ENCODE data around the gene GPR45. TPM values are rescaled to one million over a fixed set of nuclear protein-coding genes. Genes with fewer than 3 reads are reported as not detected.

GPR45 gene
- total RNA-seq, 1 experiment from 2014 or later = not detected

DNA sequence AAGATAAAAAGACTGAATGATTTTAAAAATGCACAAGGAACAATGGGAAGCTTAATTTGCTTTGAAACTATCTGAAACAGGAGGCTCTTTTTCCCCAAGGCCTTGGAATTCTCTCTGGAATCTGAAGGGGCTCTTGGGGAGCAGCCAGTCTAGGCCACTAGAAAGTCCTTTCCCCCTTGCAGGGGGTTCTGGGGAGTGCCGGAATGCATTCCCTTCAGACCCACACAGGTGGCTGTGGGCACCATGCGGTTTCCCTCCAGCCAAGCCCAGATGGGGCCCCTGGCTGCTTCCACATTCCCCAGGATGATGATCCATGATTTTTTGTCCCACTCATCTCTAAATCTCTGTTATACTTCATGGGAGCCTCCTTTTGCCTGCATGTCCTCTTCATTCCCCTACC, 10.7 kb downstream of the GPR45 start:
- DNase-seq (ENCODE audit: low read depth) = peak; percentile 79

- DNase-seq (ENCODE audit: low read depth) = no peak
Measured at GRCh38 chr2:105254531-105255210, 13.1 kb downstream of the GPR45 start.

DNA sequence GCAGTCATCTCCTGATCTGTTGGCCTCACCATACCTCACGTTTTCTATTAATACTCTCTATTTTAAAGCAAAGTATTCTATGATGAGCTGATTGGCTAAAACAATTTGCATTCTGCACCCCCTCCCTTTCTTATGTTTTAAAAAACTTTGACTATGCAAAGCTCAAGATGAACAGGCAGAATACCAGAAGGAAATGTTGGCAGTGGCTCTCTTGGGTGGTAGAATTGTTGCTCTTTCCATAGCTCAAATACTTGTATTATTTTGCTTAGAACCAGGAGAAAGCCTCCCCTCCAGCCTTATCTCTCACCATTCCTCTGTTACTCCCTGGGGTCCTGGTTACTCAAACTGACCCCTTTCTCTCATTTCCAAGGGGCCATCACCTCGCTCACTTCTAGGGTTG, 14.4 kb downstream of the GPR45 start:
- no peak for DNase-seq (ENCODE audit: low read depth)

GRCh38 chr2:105256431-105257047, 15.0 kb downstream of the GPR45 start:
- peak; percentile 64 for DNase-seq (ENCODE audit: low read depth)

- peak; percentile 60 for DNase-seq (ENCODE audit: low read depth)
Measured at GRCh38 chr2:105257981-105258380, 16.4 kb downstream of the GPR45 start.

DNA sequence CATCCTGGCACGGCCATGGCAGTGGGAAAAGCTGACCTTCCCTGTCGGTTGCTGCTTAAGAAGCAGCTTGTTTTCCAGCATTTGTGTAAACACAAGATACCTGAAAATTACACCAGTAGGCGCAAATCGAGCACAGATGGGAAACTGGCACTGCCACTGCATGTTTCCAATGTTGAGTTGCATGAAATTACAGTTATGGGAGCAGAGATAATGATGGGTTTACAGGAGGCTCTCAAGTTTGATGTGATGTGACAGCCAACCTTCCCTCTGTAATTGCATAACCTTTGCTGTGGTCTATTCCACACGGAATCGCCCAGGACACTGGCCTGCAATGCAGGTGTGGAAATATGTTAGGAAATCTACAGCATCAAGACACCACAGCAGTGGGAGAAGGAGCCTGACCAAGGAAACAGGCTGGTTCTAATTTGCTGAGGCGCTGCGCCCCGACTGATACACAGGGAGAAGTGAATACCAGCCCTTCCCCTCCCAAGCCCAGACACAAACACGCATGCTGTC, 17.4 kb downstream of the GPR45 start:
- no peak for DNase-seq (ENCODE audit: low read depth)

DNA sequence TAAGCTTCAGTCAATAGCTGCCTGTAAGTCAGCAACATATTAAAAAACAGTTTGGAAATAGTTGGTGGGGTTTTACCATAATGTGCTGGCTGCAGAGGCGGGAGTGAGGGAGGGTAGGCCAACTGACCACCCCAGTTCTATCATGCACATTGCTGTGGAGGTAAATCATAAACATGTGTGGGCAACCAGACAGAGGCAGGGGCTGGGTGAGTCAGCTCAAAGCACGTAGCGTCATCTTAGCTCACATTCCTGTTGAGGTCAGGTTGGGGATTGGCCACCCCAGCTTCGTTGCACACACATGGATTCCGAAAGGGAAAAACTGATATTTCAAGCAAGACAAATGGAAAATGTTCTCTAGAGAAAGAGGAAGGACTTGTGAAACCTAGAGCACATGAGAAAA, 19.5 kb downstream of the GPR45 start:
- peak; percentile 94 for DNase-seq (ENCODE audit: low read depth)

DNA sequence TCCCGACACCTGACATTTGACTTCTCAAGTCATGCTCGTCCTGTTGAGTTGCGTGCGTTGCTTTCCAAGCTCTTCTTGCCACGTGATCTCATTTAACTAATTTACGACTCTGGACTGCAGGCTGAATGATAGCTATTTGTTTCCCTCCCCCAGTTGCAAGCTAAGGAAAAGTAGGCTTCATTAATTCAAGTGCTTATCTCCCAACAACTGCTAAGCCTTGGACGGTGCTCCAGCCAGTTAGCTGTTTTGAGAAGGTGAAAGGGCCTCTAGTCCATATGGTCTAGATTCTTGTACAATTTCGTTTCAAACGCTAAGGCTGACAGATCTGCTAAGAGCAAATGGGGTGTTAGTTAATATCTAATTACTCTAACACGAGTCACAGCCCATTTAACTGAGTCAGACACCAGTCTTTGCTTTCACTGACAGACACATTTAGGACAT, 21.1 kb downstream of the GPR45 start:
- no peak for DNase-seq (ENCODE audit: low read depth)

DNA sequence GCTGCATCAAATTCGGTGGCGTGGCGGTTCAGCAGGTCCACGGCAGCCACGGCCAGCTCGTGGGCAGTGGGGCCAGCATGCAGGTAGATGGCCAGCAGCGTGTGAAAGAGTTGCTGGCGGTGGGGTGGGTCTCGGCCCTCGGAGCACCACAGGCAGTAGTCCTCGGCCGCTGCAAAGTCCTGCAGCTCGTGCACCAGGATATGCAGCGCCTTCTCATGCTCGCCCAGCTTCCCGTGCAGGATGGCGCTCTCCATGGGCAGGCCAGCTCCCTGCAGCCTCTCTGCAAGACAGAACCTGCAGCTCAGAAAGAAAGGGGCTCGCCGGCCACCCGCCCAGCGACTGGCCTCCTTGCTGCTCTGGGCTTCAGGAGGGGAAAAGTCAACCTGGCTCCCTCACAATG, 27.9 kb downstream of the GPR45 start:
- DNase-seq (ENCODE audit: low read depth) = no peak

DNA sequence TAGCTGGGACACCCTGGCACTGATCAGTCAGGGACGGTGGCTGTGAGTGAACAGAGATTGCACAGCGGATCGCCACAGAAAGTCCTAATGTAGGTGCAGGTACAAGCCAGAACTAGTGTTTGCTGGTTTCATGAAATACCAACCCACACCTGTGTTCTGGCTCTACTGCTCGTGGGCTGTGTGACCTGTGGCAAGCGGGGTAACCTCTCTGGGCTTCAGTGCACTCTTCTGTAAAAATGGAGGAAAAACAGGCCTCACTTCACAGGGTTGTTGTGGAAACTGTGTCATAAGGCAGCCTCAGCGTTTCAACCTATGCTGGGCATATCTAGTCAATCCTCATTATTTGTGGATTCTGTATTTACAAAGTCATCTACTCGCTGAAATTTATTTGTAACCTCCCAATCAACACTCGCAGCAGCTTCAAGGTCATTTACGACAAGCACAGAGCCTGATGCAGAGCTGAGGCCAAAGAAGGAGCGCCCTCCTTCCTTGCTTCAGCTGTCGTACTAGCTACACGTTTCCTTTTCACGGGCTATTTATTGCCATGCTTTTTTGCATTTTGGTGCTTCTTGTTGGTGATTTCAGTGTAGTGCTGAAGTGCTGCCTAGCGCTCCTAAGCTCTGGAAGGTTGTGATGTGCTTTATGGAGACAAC, 30.0 kb downstream of the GPR45 start:
- DNase-seq (ENCODE audit: low read depth) = no peak

DNA sequence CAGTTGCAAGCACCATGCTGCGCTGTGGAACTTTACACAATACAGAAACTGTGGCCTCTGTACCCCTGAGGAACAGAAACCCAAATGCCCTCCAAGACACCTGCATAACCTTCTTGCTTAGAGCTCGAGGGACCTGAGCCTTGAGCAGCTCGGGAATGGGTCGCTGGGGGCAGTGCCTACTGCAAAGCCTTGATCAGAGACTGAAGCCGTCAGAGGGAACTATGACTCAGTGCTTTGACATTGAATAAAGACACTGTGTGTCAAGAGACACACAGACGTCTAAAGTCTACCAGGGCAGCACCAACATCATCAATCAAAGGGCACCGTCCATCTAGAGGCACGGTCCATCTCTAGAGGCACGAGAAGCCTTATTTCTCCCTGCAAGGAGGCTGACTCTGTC, 30.6 kb downstream of the GPR45 start:
- no peak for DNase-seq (ENCODE audit: low read depth)

DNA sequence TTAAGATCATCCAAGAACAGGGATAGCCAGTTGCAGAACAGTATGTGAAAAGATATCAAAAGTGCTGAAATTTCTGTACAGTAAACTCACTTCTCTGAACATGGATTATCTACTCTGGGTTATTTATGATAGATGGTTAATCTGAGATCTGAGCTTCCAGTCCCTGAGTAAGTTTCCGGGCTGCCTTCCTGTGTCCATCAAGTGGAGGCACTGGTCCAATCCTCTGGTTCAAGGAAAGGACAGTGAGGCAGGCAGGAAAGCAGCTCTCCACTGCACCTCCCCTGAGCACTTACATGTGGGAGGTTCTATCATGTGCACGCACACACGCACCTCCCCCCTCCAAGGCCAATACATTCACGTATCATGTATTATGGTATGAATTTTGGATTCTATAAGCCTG, 32.5 kb downstream of the GPR45 start:
- no peak for DNase-seq (ENCODE audit: low read depth)

DNA sequence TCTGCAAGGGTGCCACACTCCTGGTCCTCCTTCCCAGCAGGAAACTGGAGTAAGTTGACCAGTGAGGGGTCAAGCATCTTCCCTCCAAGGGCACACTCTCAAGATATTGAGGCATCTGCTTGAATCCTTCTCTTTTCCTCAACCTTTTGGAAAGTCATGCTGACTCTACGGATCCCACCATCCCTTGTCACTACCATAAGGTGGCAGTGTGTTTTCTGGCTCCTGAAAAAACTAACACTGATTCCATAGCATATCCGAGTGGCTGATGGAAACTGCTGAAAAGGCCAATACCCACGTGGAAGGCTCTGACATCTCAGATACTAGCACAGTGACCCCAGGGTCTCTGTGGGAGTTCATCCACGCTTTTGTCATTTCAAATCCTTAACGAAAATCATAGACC, 37.1 kb downstream of the GPR45 start:
- no peak for DNase-seq (ENCODE audit: low read depth)

DNA sequence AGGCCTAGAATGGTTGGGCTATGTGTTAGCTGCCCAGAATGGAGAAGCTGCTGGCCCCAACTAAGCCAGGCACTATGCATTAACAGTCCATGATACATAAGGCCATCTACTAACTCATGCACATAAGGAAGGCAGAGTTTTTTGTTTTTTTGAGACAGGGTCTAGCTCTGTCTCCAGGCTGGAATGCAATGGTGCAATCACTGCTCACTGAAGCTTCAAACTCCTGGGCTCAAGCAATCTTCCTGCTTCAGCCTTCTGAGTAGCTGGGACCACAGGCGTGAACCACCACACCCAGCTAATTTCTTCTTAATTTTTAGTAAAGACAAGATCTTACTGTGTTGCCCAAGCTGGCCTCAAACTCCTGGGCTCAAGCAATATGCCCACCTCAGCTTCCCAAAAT, 37.6 kb downstream of the GPR45 start:
- DNase-seq (ENCODE audit: low read depth) = no peak

DNA sequence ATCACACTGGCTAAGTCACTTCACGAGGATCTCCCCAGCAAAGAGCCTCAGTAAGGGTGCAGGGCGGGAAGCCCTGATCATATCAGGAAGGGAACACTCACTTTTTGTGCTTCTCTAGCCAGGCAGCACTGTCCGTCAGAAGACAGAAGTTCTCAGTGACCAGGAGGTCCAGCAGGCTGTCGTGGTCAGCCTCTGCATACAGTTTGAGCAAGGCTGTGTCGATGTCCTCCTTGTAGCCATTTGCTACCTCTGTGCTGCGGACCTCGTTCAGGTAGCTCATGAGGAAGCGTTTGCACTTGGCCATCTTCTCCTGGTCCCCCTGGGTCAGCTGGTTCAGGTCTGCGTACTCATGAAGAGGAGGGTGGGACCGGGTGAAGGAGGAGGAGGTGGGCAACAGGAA, 38.7 kb downstream of the GPR45 start:
- no peak for DNase-seq (ENCODE audit: low read depth)

DNA sequence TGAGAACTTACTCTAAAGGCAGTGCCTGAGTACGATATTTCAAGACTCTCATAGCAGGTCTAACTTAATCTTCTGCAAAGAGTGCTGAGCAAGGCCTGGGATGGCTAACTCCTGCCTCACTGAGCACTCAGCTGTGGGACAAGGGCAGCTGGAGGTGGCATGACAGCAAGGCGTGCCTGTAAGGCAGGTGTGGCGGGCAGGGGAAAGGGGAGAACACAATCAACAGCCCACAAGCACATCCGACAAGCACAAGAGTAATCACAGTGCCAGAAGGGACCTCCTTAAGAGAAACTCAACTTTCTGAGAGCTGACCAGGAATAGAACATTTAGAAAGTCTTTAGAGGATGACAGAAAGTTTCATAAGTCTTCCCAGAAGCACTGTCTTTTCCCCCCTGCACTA, 42.0 kb downstream of the GPR45 start:
- no peak for DNase-seq (ENCODE audit: low read depth)

DNA sequence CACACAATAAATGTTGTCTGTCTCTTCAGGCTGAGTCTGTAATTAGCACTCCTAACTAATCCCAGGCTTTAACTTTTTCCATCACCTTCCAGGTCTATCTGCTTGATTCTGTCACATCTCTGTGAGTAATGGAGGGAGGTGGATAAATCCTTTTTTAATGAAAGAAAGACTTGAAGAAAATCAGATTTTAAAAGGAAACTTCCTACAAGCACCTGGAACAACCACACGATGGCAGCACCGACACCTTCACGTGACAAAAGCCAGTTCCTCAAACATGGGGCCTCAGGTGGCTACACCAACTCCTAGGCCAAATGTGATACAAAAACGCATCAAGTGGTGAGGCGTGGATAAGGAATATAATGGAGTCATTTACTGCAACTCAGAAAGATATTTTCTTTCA, 46.1 kb downstream of the GPR45 start:
- DNase-seq (ENCODE audit: low read depth) = peak; percentile 27

GRCh38 chr2:105288133-105288532, 46.6 kb downstream of the GPR45 start:
- DNase-seq (ENCODE audit: low read depth) = no peak

GRCh38 chr2:105290981-105291660, 49.6 kb downstream of the GPR45 start:
- no peak for DNase-seq (ENCODE audit: low read depth)

DNA sequence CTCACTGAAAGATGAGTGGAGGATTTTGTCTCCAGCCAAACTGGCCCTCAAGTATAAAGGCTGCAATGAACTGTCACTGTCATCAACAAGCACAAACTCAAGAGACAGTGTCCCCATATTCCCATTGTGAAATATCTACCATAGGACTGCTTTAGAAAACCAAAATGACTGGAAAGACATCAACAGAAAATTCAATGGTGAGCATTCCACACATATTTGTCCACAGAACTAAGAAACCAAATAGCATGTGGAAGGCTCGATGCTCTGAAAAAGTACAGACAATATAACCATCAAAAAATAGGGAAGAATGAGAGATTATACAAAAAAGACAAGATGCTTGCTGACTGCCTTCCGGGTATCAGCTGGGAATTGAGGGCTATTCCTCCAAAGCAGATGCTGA, 50.4 kb downstream of the GPR45 start:
- no peak for DNase-seq (ENCODE audit: low read depth)

Data from RPMI7951 (cell line).